HG03039 (cell line): ENCODE results near the gene ABHD13.
"Not testable (repeated sequence)": the region's sequence is repeated elsewhere in the genome, so short reads cannot be mapped to it uniquely, and the experiment has no call there.

Experiments used
- ATAC-seq: cut with Tn5 transposase; IDR thresholded peaks from one replicate; pipeline ENCODE4 v1.9.1; 2021; ENCODE audit warnings: mild to moderate bottlenecking, moderate library complexity; ENCODE audit not compliant: unreplicated experiment

The ABHD13 gene

GRCh38 chr13:108218044-108218974 is at the start of gene ABHD13:
TSS of gene ABHD13 (plus strand) at chr13:108218392. CDS start at chr13:108229219, 10,827 bp downstream.
- ATAC-seq, result peak; percentile 74

- no peak for ATAC-seq
Observed at GRCh38 chr13:108168929-108169328, 49.3 kb upstream of the ABHD13 start.

GRCh38 chr13:108176685-108177274 is 41.4 kb upstream of the ABHD13 start:
- no peak for ATAC-seq

- ATAC-seq, result no peak
Observed at GRCh38 chr13:108178078-108178477, 40.1 kb upstream of the ABHD13 start.

- ATAC-seq, result no peak
Observed at GRCh38 chr13:108182652-108183051, 35.5 kb upstream of the ABHD13 start.

GRCh38 chr13:108185223-108185622 is 33.0 kb upstream of the ABHD13 start:
- ATAC-seq, result no peak

GRCh38 chr13:108188260-108188659 is 29.9 kb upstream of the ABHD13 start:
- no peak for ATAC-seq

GRCh38 chr13:108190897-108191296 is 27.3 kb upstream of the ABHD13 start:
- no peak for ATAC-seq

GRCh38 chr13:108193806-108194205 is 24.4 kb upstream of the ABHD13 start:
- ATAC-seq, result no peak

- no peak for ATAC-seq
Observed at GRCh38 chr13:108194435-108194936, 23.7 kb upstream of the ABHD13 start.

- no peak for ATAC-seq
Observed at GRCh38 chr13:108195146-108195545, 23.0 kb upstream of the ABHD13 start.

- no peak for ATAC-seq
Observed at GRCh38 chr13:108195861-108196260, 22.3 kb upstream of the ABHD13 start.

GRCh38 chr13:108200781-108201398 is 17.3 kb upstream of the ABHD13 start:
- ATAC-seq, result no peak

GRCh38 chr13:108210551-108210950 is 7.6 kb upstream of the ABHD13 start:
- no peak for ATAC-seq

- ATAC-seq, result peak; percentile 32
Observed at GRCh38 chr13:108212886-108213285, 5.3 kb upstream of the ABHD13 start.

- ATAC-seq, result no peak
Observed at GRCh38 chr13:108213946-108214345, 4.2 kb upstream of the ABHD13 start.

- ATAC-seq, result no peak
Observed at GRCh38 chr13:108214441-108215271, 3.5 kb upstream of the ABHD13 start.

- peak; percentile 71 for ATAC-seq
Observed at GRCh38 chr13:108215436-108215835, 2.8 kb upstream of the ABHD13 start, which contains the start of gene LIG4. TSS of gene LIG4 (minus strand) at chr13:108215536. CDS start at chr13:108211268, 4,268 bp downstream.

- ATAC-seq, result not testable (repeated sequence)
Observed at GRCh38 chr13:108217307-108218043, 717 bp upstream of the ABHD13 start.

- ATAC-seq, result no peak
Observed at GRCh38 chr13:108220041-108220440, 1.8 kb downstream of the ABHD13 start.
